Measurements from ENCODE around the gene CMTM5. TPM values are rescaled to one million over a fixed set of nuclear protein-coding genes. Genes with fewer than 3 reads are reported as not detected.

CMTM5 gene
- total and polyA plus RNA-seq, 5 donors from 2014 or later, result 2.8 TPM; not detected in 4

- H3K36me3 ChIP-seq (ENCODE audit: control insufficient read depth, insufficient read depth, low read length), result no peaks in the 10 kb centered on the region
- no peak overlapping the region for H3K4me3 ChIP-seq (ENCODE audit: low read depth, low read length)
- ATAC-seq (ENCODE audit: low read depth in 2 of 2) (no peak), DNase-seq (no peak)
- Mint-ChIP-seq H3K4me1 (peaks cover 2 to 17% (median 9%) of the 10 kb centered on the region in 4 donors), H3K27ac (peak overlapping the region in 1 of 3 donors; percentile 9), H3K9me3 (peaks cover 0 to 7% (median 0%) of the 10 kb centered on the region in 7 donors), H3K4me3 (peak overlapping the region; percentile 75 to 84 (median 82)), H3K36me3 (peaks cover 12% of the 10 kb centered on the region), H3K27me3 (peaks cover 56% of the 10 kb centered on the region)
- no peak overlapping the region for H3K27ac ChIP-seq (ENCODE audit: insufficient read depth, low read length, poor library complexity, severe bottlenecking)
- H3K4me1 ChIP-seq (ENCODE audit: control insufficient read depth, insufficient read depth, low read length, poor library complexity, severe bottlenecking), result peaks cover 6% of the 10 kb centered on the region
- H3K9me3 ChIP-seq (ENCODE audit: control insufficient read depth in 2 of 2, low read length in 2 of 2), result no peaks in the 10 kb centered on the region
- H3K27me3 ChIP-seq (ENCODE audit: control insufficient read depth, insufficient read depth, low read length), result peaks cover 18% of the 10 kb centered on the region
Measured at GRCh38 chr14:23353433-23353780, 23.4 kb upstream of the CMTM5 start.

GRCh38 chr14:23354990-23355389 is 21.9 kb upstream of the CMTM5 start:
- H3K27ac ChIP-seq (ENCODE audit: insufficient read depth, low read length, poor library complexity, severe bottlenecking), result no peak overlapping the region
- Mint-ChIP-seq H3K9me3 (peaks cover 0 to 7% (median 0%) of the 10 kb centered on the region in 7 donors), H3K27ac (no peak overlapping the region), H3K27me3 (peaks cover 46% of the 10 kb centered on the region), H3K36me3 (peaks cover 12% of the 10 kb centered on the region), H3K4me3 (peak overlapping the region in 1 of 4 donors; percentile 84), H3K4me1 (peaks cover 2 to 17% (median 9%) of the 10 kb centered on the region in 4 donors)
- no peak for DNase-seq
- H3K36me3 ChIP-seq (ENCODE audit: control insufficient read depth, insufficient read depth, low read length), result no peaks in the 10 kb centered on the region
- no peaks in the 10 kb centered on the region for H3K9me3 ChIP-seq (ENCODE audit: control insufficient read depth in 2 of 2, low read length in 2 of 2)
- peaks cover 6% of the 10 kb centered on the region for H3K4me1 ChIP-seq (ENCODE audit: control insufficient read depth, insufficient read depth, low read length, poor library complexity, severe bottlenecking)
- H3K27me3 ChIP-seq (ENCODE audit: control insufficient read depth, insufficient read depth, low read length), result peaks cover 18% of the 10 kb centered on the region
- H3K4me3 ChIP-seq (ENCODE audit: low read depth, low read length), result no peak overlapping the region
- no peak for ATAC-seq (ENCODE audit: low read depth in 2 of 2)

GRCh38 chr14:23355871-23356435 is 20.9 kb upstream of the CMTM5 start:
- H3K27ac Mint-ChIP-seq, result no peak overlapping the region
- Histone ChIP-seq H3K36me3 (ENCODE audit: control insufficient read depth, insufficient read depth, low read length) (no peaks in the 10 kb centered on the region), H3K27me3 (ENCODE audit: control insufficient read depth, insufficient read depth, low read length) (peaks cover 13% of the 10 kb centered on the region), H3K4me3 (ENCODE audit: low read depth, low read length) (no peak overlapping the region), H3K9me3 (ENCODE audit: control insufficient read depth in 2 of 2, low read length in 2 of 2) (no peaks in the 10 kb centered on the region), H3K4me1 (ENCODE audit: control insufficient read depth, insufficient read depth, low read length, poor library complexity, severe bottlenecking) (peaks cover 6% of the 10 kb centered on the region), H3K27ac (ENCODE audit: insufficient read depth, low read length, poor library complexity, severe bottlenecking) (no peak overlapping the region)
- peaks cover 37% of the 10 kb centered on the region for H3K27me3 Mint-ChIP-seq
- peaks cover 4% of the 10 kb centered on the region for H3K36me3 Mint-ChIP-seq
- ATAC-seq (ENCODE audit: low read depth in 2 of 2) (no peak), DNase-seq (no peak)
- peaks cover 2 to 14% (median 9%) of the 10 kb centered on the region in 4 donors for H3K4me1 Mint-ChIP-seq
- no peak overlapping the region for H3K4me3 Mint-ChIP-seq
- peaks cover 0 to 3% (median 0%) of the 10 kb centered on the region in 7 donors for H3K9me3 Mint-ChIP-seq

- no peak overlapping the region for H3K4me3 Mint-ChIP-seq
- H3K27me3 Mint-ChIP-seq, result peaks cover 32% of the 10 kb centered on the region
- H3K27ac ChIP-seq (ENCODE audit: insufficient read depth, low read length, poor library complexity, severe bottlenecking), result no peak overlapping the region
- peaks cover 2 to 14% (median 6%) of the 10 kb centered on the region in 4 donors for H3K4me1 Mint-ChIP-seq
- H3K9me3 ChIP-seq (ENCODE audit: control insufficient read depth in 2 of 2, low read length in 2 of 2), result no peaks in the 10 kb centered on the region
- H3K27me3 ChIP-seq (ENCODE audit: control insufficient read depth, insufficient read depth, low read length), result peaks cover 13% of the 10 kb centered on the region
- H3K36me3 ChIP-seq (ENCODE audit: control insufficient read depth, insufficient read depth, low read length), result no peaks in the 10 kb centered on the region
- peaks cover 4% of the 10 kb centered on the region for H3K4me1 ChIP-seq (ENCODE audit: control insufficient read depth, insufficient read depth, low read length, poor library complexity, severe bottlenecking)
- H3K9me3 Mint-ChIP-seq, result no peaks in the 10 kb centered on the region
- no peaks in the 10 kb centered on the region for H3K36me3 Mint-ChIP-seq
- ATAC-seq (ENCODE audit: low read depth in 2 of 2) (no peak), DNase-seq (no peak)
- no peak overlapping the region for H3K4me3 ChIP-seq (ENCODE audit: low read depth, low read length)
- no peak overlapping the region for H3K27ac Mint-ChIP-seq
Measured at GRCh38 chr14:23356662-23357061, 20.2 kb upstream of the CMTM5 start.

GRCh38 chr14:23357261-23357660 is 19.6 kb upstream of the CMTM5 start:
- no peaks in the 10 kb centered on the region for H3K36me3 ChIP-seq (ENCODE audit: control insufficient read depth, insufficient read depth, low read length)
- peaks cover 32% of the 10 kb centered on the region for H3K27me3 Mint-ChIP-seq
- ATAC-seq (ENCODE audit: low read depth in 2 of 2) (no peak), DNase-seq (no peak)
- H3K9me3 Mint-ChIP-seq, result no peaks in the 10 kb centered on the region
- peaks cover 2 to 14% (median 6%) of the 10 kb centered on the region in 4 donors for H3K4me1 Mint-ChIP-seq
- no peak overlapping the region for H3K27ac ChIP-seq (ENCODE audit: insufficient read depth, low read length, poor library complexity, severe bottlenecking)
- H3K4me3 ChIP-seq (ENCODE audit: low read depth, low read length), result no peak overlapping the region
- peaks cover 13% of the 10 kb centered on the region for H3K27me3 ChIP-seq (ENCODE audit: control insufficient read depth, insufficient read depth, low read length)
- no peak overlapping the region for H3K27ac Mint-ChIP-seq
- no peaks in the 10 kb centered on the region for H3K9me3 ChIP-seq (ENCODE audit: control insufficient read depth in 2 of 2, low read length in 2 of 2)
- no peak overlapping the region for H3K4me3 Mint-ChIP-seq
- no peaks in the 10 kb centered on the region for H3K4me1 ChIP-seq (ENCODE audit: control insufficient read depth, insufficient read depth, low read length, poor library complexity, severe bottlenecking)
- H3K36me3 Mint-ChIP-seq, result no peaks in the 10 kb centered on the region

GRCh38 chr14:23358042-23358441 is 18.8 kb upstream of the CMTM5 start:
- H3K27ac Mint-ChIP-seq, result no peak overlapping the region
- Histone ChIP-seq H3K27me3 (ENCODE audit: control insufficient read depth, insufficient read depth, low read length) (peaks cover 11% of the 10 kb centered on the region), H3K36me3 (ENCODE audit: control insufficient read depth, insufficient read depth, low read length) (no peaks in the 10 kb centered on the region), H3K4me3 (ENCODE audit: low read depth, low read length) (no peak overlapping the region), H3K9me3 (ENCODE audit: control insufficient read depth in 2 of 2, low read length in 2 of 2) (no peaks in the 10 kb centered on the region), H3K27ac (ENCODE audit: insufficient read depth, low read length, poor library complexity, severe bottlenecking) (no peak overlapping the region), H3K4me1 (ENCODE audit: control insufficient read depth, insufficient read depth, low read length, poor library complexity, severe bottlenecking) (no peaks in the 10 kb centered on the region)
- H3K36me3 Mint-ChIP-seq, result no peaks in the 10 kb centered on the region
- H3K4me1 Mint-ChIP-seq, result peaks cover under 1 to 10% (median 3%) of the 10 kb centered on the region in 4 donors
- no peak overlapping the region for H3K4me3 Mint-ChIP-seq
- no peak for ATAC-seq (ENCODE audit: low read depth in 2 of 2)
- DNase-seq, result no peak
- peaks cover 31% of the 10 kb centered on the region for H3K27me3 Mint-ChIP-seq
- no peaks in the 10 kb centered on the region for H3K9me3 Mint-ChIP-seq

GRCh38 chr14:23358553-23359166 is 18.2 kb upstream of the CMTM5 start:
- no peak overlapping the region for H3K27ac Mint-ChIP-seq
- Histone ChIP-seq H3K36me3 (ENCODE audit: control insufficient read depth, insufficient read depth, low read length) (no peaks in the 10 kb centered on the region), H3K27ac (ENCODE audit: insufficient read depth, low read length, poor library complexity, severe bottlenecking) (no peak overlapping the region), H3K27me3 (ENCODE audit: control insufficient read depth, insufficient read depth, low read length) (peaks cover 5% of the 10 kb centered on the region), H3K9me3 (ENCODE audit: control insufficient read depth in 2 of 2, low read length in 2 of 2) (no peaks in the 10 kb centered on the region), H3K4me3 (ENCODE audit: low read depth, low read length) (no peak overlapping the region), H3K4me1 (ENCODE audit: control insufficient read depth, insufficient read depth, low read length, poor library complexity, severe bottlenecking) (no peaks in the 10 kb centered on the region)
- H3K9me3 Mint-ChIP-seq, result no peaks in the 10 kb centered on the region
- DNase-seq (no peak), ATAC-seq (ENCODE audit: low read depth in 2 of 2) (no peak)
- H3K4me1 Mint-ChIP-seq, result peaks cover 0 to 6% (median 0%) of the 10 kb centered on the region in 4 donors
- H3K27me3 Mint-ChIP-seq, result peaks cover 29% of the 10 kb centered on the region
- H3K4me3 Mint-ChIP-seq, result no peak overlapping the region
- no peaks in the 10 kb centered on the region for H3K36me3 Mint-ChIP-seq

- peaks cover 6% of the 10 kb centered on the region for H3K27me3 ChIP-seq (ENCODE audit: control insufficient read depth, insufficient read depth, low read length)
- Mint-ChIP-seq H3K9me3 (peaks cover 0 to 2% (median 0%) of the 10 kb centered on the region in 7 donors), H3K4me1 (peaks cover 0 to under 1% (median 0%) of the 10 kb centered on the region in 4 donors), H3K27me3 (peaks cover 24% of the 10 kb centered on the region), H3K36me3 (no peaks in the 10 kb centered on the region), H3K4me3 (no peak overlapping the region), H3K27ac (no peak overlapping the region)
- ATAC-seq (ENCODE audit: low read depth in 2 of 2) (no peak), DNase-seq (no peak)
- H3K9me3 ChIP-seq (ENCODE audit: control insufficient read depth in 2 of 2, low read length in 2 of 2), result no peaks in the 10 kb centered on the region
- H3K36me3 ChIP-seq (ENCODE audit: control insufficient read depth, insufficient read depth, low read length), result no peaks in the 10 kb centered on the region
- H3K4me1 ChIP-seq (ENCODE audit: control insufficient read depth, insufficient read depth, low read length, poor library complexity, severe bottlenecking), result no peaks in the 10 kb centered on the region
- H3K4me3 ChIP-seq (ENCODE audit: low read depth, low read length), result no peak overlapping the region
- H3K27ac ChIP-seq (ENCODE audit: insufficient read depth, low read length, poor library complexity, severe bottlenecking), result no peak overlapping the region
Measured at GRCh38 chr14:23359167-23359626, 17.6 kb upstream of the CMTM5 start.

Measured in CD4-positive, CD25-positive, alpha-beta regulatory T cell (primary cell).